ENCODE results near the gene NPR1.
"Not testable (repeated sequence)": the region's sequence is repeated elsewhere in the genome, so short reads cannot be mapped to it uniquely, and the experiment has no call there.

NPR1 gene

GRCh38 chr1:153670859-153671627 lies 7.4 kb upstream of the NPR1 start, which contains the start of gene ILF2 (continued):
- TF ChIP-seq PRDM2 (tag by site-specific recombination; IDR thresholded peaks at IDR 0.05; ENCODE audit: borderline replicate concordance) = no peak
- no peak for TF ChIP-seq ZNF157 (tag by site-specific recombination; IDR thresholded peaks at IDR 0.05)
- no peak for TF ChIP-seq HOXC10 (CRISPR knock-in tag; IDR thresholded peaks at IDR 0.05)
- TF ChIP-seq ZNF211 (tag by site-specific recombination; IDR thresholded peaks at IDR 0.05; ENCODE audit: low read depth) = no peak
- TF ChIP-seq KLF10 (tag by site-specific recombination; IDR thresholded peaks at IDR 0.05) = peak; percentile 77
- TF ChIP-seq ZNF184 (tag by site-specific recombination; IDR thresholded peaks at IDR 0.05) = peak; percentile 87
- TF ChIP-seq ZNF645 (tag by site-specific recombination; IDR thresholded peaks at IDR 0.05) = no peak
- no peak for TF ChIP-seq ZNF704 (tag by site-specific recombination; IDR thresholded peaks at IDR 0.05)
- no peak for TF ChIP-seq ZNF624 (tag by site-specific recombination; IDR thresholded peaks at IDR 0.05)
- no peak for TF ChIP-seq KLF7 (tag by site-specific recombination; IDR thresholded peaks at IDR 0.05; ENCODE audit: borderline replicate concordance)
- TF ChIP-seq ZNF16 (tag by site-specific recombination; IDR thresholded peaks at IDR 0.05; ENCODE audit: low read depth) = no peak
- no peak for TF ChIP-seq ZNF768 (tag by site-specific recombination; IDR thresholded peaks at IDR 0.05)
- TF ChIP-seq ZNF701 (tag by site-specific recombination; IDR thresholded peaks at IDR 0.05) = no peak
- TF ChIP-seq ZNF37A (tag by site-specific recombination; IDR thresholded peaks at IDR 0.05) = no peak
- TF ChIP-seq ZSCAN30 (tag by site-specific recombination; IDR thresholded peaks at IDR 0.05) = peak; percentile 84

GRCh38 chr1:153671628-153672353 lies 6.7 kb upstream of the NPR1 start:
- Histone ChIP-seq H3K4me3 (ENCODE audit: low read depth, low read length) (peak overlapping the region; percentile 57), H3K36me3 (ENCODE audit: control insufficient read depth in 2 of 2, insufficient read depth in 1 of 2, low read length in 2 of 2) (peaks cover 28 to 35% of the 10 kb centered on the region in 2 experiments), H3K27ac (ENCODE audit: extremely low read depth, low read depth, low read length) (peak overlapping the region; percentile 51)
- H3K9me3 ChIP-seq (ENCODE audit: control insufficient read depth, insufficient read depth, low read depth, low read length); H3K4me1 ChIP-seq (ENCODE audit: control insufficient read depth, insufficient read depth, low read length): not testable (repeated sequence)
- CTCF ChIA-PET = interaction anchor here (0.6 to 1.6 kb wide), 11 partner anchors 11 to 599 kb away, joined by 3 to 11 read pairs (median 3); partner anchors contain the start of gene RAB13
- POLR2A ChIA-PET = interaction anchor here (0.6 to 2.1 kb wide), 11 partner anchors 12 to 319 kb away, joined by 3 to 12 read pairs (median 3); partner anchors contain the start of genes CHTOP, CREB3L4, GATAD2B and INTS3
- TF ChIP-seq ZBTB20 (tag by site-specific recombination; IDR thresholded peaks at IDR 0.05) (0 out of 2 replicates have a peak, but pooled peaks have one; percentile 8), ZNF366 (tag by site-specific recombination; conservative IDR thresholded peaks at IDR 0.05) (0 out of 2 replicates have a peak, but pooled peaks have one; percentile 28), GLIS1 (tag by site-specific recombination; IDR thresholded peaks at IDR 0.05) (peak; percentile 71; the same call in 1 of the 2 replicates), ZNF449 (tag by site-specific recombination; IDR thresholded peaks at IDR 0.05) (0 out of 2 replicates have a peak, but pooled peaks have one; percentile 8), KLF8 (tag by site-specific recombination; IDR thresholded peaks at IDR 0.05) (0 out of 2 replicates have a peak, but pooled peaks have one; percentile 14), ZSCAN30 (tag by site-specific recombination; IDR thresholded peaks at IDR 0.05) (0 out of 2 replicates have a peak, but pooled peaks have one; percentile 13), REPIN1 (tag by site-specific recombination; IDR thresholded peaks at IDR 0.05; ENCODE audit: low read depth) (0 out of 2 replicates have a peak, but pooled peaks have one; percentile 24)

All from HEK293 (cell line).